Measurements from ENCODE around the gene IDE.

DNA sequence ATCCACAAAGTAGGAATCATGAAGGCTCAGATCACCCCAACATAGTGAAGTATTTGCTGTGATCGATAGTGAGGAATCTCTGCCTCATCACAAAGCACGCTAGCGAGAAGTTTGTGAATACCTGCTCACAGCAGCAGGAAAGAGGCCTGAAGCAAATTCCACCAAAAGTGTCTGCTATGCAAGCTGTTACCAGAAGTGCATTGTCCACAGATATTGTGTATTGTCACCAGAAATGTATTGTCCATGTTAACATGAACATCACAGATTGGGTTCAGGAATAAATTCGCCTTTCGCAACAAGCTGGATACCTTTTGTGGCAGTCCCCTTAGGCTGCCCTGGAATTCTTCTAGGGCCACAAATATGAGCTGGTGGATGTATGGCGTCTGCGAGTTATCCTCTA is 155.0 kb downstream of the IDE start:
- TF ChIP-seq, protein P1, sequence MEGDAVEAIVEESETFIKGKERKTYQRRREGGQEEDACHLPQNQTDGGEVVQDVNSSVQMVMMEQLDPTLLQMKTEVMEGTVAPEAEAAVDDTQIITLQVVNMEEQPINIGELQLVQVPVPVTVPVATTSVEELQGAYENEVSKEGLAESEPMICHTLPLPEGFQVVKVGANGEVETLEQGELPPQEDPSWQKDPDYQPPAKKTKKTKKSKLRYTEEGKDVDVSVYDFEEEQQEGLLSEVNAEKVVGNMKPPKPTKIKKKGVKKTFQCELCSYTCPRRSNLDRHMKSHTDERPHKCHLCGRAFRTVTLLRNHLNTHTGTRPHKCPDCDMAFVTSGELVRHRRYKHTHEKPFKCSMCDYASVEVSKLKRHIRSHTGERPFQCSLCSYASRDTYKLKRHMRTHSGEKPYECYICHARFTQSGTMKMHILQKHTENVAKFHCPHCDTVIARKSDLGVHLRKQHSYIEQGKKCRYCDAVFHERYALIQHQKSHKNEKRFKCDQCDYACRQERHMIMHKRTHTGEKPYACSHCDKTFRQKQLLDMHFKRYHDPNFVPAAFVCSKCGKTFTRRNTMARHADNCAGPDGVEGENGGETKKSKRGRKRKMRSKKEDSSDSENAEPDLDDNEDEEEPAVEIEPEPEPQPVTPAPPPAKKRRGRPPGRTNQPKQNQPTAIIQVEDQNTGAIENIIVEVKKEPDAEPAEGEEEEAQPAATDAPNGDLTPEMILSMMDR (IDR thresholded peaks at IDR 0.05 in 2 of 3, conservative IDR thresholded peaks at IDR 0.05 in 1 of 3; ENCODE audit: borderline replicate concordance in 1 of 3, insufficient read depth in 1 of 3, low read depth in 2 of 3, low read length in 2 of 3): no peak
- no peak for TF ChIP-seq POLR2AphosphoS5 (IDR thresholded peaks at IDR 0.05; ENCODE audit: low read depth, low read length)
- TF ChIP-seq ZNF274 (IDR thresholded peaks at IDR 0.05; ENCODE audit: low read depth, low read length): no peak
- no peak for TF ChIP-seq EZH2 (IDR thresholded peaks at IDR 0.05)
- no peak for TF ChIP-seq YY1 (IDR thresholded peaks at IDR 0.05; ENCODE audit: extremely low read depth, insufficient replicate concordance, low read depth, low read length)
- no peak for TF ChIP-seq POLR2A (IDR thresholded peaks at IDR 0.05; ENCODE audit: borderline replicate concordance, extremely low read depth, insufficient read depth, insufficient read length)
- TF ChIP-seq EZH2phosphoT487 (IDR thresholded peaks at IDR 0.05; ENCODE audit: borderline replicate concordance): no peak
- TF ChIP-seq CEBPB (IDR thresholded peaks at IDR 0.05; ENCODE audit: low read depth): no peak
- TF ChIP-seq JUND (IDR thresholded peaks at IDR 0.05): no peak
